GM21529 (cell line): Measurements from ENCODE around the gene MAU2.

Source experiments
- ATAC-seq: cut with Tn5 transposase; IDR thresholded peaks from one replicate; pipeline ENCODE4 v1.9.1; 2021; ENCODE audit not compliant: unreplicated experiment

The MAU2 gene

DNA sequence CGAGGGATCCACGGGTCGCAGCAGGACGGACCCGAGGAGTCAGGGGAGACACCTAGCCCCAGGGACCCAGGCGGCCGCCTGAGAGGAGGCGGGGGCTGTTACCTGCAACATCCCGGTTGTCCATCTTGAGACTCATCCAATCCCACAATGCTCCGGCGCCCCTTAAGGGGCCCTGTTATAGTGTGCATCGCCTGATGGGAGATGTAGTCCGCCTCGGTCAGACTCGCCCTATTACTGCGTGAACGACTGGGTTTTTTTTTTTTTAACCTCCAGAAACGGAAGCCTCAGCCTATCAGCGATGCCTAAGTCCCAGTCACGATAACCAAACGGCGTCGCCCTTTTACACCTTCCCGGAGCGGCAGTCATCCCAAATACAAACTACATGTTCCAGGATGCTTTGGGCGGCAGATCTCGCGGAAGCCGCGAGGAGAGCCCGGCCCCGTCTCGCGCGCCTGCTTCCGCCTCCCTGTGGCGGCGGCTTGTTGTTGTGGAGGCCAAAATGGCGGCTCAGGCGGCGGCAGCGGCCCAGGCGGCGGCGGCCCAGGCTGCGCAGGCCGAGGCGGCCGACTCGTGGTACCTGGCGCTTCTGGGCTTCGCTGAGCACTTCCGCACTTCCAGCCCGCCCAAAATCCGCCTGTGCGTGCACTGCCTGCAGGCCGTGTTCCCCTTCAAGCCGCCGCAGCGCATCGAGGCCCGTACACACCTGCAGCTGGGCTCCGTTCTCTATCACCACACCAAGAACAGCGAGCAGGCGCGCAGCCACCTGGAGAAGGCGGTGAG is at the start of gene MAU2, which contains the start of gene SUGP1:
MAU2 (plus strand) TSS at position 469 of the 780 bp plus-strand sequence; CDS start at position 500, 31 bp downstream.
SUGP1 (minus strand) TSS at position 149 of the 780 bp plus-strand sequence; CDS start at position 136, 13 bp downstream.
- peak; percentile 88 for ATAC-seq

DNA sequence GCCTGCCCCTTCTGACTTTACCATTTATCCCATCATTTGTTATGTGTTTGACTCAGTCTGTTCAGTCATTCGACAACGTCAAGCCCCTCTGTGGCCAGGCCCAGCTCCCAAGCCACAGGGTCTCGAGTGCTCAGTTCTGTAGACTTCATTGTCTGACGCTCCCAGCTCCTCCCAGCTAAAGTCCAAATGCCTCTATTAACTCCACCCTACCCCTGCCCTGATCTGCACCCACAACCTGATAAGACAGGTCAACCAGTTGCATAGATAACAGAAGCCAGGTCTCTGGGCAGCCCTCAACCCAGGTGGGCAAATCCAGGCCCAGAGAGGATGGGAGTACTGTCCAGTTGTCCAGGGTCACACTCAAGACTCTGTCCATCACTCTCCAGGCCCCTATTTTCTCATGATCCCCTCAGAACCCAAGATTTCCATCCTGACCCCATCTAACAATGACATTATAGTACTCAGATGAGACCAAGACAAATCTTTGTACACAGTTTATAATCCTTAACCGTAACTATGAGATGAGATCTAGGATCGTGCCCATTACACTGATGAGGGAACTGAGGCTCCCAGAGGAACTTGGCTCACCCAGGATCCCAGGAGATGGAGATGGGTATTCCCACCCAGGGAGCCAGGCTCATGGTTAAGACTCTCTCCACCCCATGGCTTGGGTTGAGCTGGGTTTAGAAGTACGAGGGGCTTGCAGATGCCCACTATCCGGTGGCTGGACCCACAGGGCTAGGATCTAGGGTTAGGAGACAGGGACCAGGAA is 48.6 kb upstream of the MAU2 start:
- no peak for ATAC-seq

- ATAC-seq = no peak
Observed at GRCh38 chr19:19274146-19274545, 46.5 kb upstream of the MAU2 start.

DNA sequence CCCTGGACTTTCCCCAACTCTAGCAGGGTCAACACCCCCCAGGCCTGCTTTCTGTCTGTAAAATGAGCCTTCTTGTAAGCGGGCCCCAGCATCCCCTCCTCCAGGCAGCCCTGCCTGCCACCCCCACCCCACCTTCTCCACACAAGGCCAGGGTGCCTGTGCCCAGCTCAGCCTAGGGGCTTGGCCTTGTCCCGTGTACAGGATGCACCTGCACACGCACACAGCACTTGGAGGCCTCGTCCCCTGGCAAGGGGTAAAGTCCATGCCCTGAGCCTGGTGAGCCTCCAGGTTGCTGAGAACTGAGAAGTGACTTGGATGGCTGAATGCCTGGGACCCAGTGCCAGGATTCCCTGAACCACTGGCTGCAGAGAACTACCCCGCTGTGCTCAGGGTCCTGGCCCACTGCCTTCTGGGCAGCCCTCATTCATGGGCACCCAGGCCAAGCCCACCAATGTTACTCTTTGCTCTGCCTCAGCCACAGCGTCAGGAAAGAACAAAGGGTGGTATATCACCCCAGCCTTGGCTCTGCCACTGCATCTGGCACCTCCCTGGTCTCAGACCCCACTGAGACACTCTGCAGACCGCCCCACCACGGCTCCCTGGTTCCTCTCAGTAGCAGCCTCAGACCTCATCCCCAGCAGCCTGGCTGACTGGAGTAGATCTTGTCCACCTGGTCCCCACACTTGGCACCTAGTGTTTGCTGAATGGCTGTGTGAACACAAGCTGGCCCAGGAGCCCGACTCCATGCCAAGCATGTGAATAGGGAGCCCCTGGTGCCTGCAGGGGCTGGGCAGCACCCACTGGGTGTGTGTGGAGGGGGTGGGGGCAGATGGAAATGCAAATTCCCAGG is 45.7 kb upstream of the MAU2 start:
- ATAC-seq = no peak

GRCh38 chr19:19276386-19276785 is 44.2 kb upstream of the MAU2 start:
- ATAC-seq = no peak

GRCh38 chr19:19276851-19277250 is 43.8 kb upstream of the MAU2 start:
- no peak for ATAC-seq

GRCh38 chr19:19278315-19278714 is 42.3 kb upstream of the MAU2 start:
- no peak for ATAC-seq

- ATAC-seq = no peak
Observed at GRCh38 chr19:19279062-19279612, 41.5 kb upstream of the MAU2 start.

DNA sequence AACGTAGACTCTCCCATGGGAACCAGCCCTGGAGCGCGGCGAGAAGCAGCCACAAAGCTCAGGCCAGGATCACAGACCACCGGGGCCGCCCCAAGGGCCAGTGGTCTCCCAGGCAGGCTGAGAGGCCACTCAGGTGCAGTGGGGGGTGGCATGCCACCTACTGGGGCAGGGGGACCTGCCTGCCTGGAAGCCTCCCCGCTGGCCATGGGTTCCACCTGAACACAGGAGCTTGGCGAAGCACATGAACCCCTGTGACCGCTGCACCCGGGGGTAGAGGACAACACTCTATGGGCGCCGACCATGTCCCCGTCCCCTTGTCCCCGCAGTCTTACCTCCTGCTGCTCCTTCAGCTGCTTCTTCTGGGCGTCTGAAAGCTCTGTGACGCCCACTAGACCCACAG is 40.8 kb upstream of the MAU2 start:
- no peak for ATAC-seq

- ATAC-seq = no peak
Observed at GRCh38 chr19:19280561-19280960, 40.1 kb upstream of the MAU2 start.

DNA sequence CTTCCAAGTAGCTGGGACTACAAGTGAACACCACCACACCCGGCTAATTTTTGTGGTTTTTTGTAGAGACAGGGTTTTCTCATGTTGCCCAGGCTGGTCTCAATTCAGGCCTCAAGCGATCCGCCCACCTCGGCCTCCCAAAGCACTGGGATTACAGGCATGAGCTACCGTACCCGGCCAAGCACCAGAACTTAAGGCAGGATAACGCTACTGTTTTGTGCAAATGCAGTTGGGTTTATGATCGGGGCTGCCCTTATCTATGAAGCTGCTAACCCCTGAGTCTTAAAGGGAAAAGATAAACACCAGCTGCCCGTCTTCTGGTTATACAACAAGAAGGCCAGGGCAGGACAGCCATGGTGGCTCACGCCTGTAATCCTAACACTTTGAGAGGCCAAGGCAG is 34.9 kb upstream of the MAU2 start:
- no peak for ATAC-seq

- ATAC-seq = no peak
Observed at GRCh38 chr19:19292607-19293006, 28.0 kb upstream of the MAU2 start.

GRCh38 chr19:19294914-19295313 is 25.7 kb upstream of the MAU2 start:
- ATAC-seq = no peak

DNA sequence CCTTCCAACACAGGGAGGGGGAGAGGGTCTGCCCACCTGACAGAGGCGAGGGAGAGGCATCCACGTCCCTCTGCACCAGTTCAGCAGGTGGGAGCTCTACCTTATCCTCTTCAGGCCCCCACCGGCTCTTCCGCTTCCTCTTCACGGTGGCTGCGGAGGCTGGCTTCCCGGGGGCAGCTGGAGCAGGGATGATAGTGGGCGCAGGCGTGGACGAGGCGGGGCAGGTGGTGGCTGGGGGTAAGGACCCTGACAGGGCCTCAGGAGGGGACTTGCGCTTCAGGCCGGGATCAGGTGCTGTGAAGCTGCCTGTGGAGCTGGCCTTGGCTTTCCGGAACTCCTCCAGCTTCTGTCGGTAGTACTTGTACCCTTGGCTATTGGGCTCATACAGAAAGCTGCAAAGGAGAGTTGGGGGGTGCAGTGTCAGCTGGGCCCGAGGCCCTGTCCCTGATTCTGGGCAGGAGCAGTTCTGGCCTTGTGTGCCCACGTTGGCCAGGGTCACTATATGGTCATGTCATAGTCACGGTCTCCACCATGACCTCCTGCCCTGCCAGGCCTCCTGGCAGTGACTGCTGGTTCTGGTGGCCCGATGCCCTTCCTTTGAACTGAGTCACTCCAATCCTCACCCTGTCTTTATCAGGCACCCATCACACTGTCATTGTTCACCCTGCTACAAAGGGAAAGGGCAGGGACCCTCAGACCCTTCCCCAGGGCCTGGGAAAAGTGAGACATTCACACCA is 23.5 kb upstream of the MAU2 start:
- no peak for ATAC-seq

DNA sequence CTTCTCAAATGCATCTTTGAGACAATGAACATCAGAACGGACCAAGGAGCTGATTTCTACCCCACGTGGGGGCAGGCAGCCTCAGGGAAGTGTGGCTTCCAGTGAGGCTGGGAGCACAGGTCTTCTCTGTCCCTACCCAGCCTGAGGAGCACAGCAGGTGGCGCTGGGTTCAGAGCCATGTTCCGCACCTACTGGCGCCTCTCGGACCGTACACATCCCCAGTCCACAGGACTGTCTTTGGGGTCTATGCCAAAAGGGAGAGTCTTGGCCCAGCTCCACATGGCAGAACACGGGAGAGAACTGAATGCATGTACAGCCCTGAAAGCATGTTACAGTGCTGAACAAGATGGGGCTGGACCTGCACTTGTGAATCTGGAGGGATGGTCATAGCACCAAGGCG is 22.9 kb upstream of the MAU2 start:
- ATAC-seq = no peak

DNA sequence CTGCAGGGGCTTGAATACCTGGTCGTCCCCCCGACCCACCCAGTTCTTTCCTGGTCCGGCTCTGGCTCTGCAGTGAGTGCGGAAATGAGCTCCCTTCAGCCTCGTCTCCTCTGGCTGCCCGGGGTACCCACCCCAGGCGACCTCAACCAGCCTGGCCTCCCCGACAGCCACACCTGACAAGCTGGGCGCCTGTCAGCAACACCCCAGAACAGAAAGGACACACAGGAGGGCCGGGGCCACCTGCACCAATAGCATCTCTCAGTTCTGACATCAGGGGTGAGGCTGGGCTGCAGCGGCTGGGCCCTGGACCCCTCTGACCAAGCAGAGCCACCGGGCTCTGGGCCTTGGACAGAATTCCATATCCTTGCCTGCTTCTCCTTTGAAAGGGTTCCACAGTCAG is 20.0 kb upstream of the MAU2 start:
- ATAC-seq = no peak

GRCh38 chr19:19303411-19303810 is 17.2 kb upstream of the MAU2 start:
- ATAC-seq = no peak

DNA sequence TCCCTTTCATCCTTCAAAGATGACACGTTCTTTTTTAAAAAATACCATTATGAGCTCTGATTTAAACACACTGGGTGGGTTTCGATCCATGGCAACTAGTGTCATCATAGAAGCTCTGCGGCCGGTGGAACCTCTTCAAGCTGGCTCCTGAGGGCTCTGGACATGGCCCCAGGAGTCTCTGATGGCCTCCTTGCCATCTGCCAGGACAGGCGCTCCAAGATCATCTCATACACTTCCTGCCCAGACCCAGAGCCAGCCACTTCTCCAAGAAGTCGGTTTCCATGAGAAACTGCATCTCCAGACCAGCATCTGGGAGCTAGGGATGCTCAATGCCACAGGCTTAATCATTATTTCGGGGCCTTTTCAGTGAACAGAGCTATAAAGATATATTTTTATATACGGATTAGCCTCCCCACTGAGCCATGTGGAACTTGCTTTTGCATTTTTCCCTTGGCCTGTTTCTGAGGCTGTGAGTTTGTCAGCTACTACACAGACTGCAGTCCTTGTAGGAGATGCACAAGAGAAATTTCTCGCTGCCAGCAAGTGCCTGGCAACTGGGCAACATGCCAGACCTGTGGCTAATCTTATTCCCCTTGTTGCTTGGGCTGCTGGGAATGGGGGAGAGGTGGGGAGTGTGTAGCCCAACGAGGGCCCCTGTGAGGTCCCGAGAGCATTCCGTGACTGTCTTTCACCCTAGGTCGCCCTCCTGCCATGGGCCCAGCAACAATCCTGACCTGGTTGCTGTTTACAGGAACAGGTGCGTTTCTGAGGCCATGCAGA is 16.3 kb upstream of the MAU2 start:
- ATAC-seq = no peak

DNA sequence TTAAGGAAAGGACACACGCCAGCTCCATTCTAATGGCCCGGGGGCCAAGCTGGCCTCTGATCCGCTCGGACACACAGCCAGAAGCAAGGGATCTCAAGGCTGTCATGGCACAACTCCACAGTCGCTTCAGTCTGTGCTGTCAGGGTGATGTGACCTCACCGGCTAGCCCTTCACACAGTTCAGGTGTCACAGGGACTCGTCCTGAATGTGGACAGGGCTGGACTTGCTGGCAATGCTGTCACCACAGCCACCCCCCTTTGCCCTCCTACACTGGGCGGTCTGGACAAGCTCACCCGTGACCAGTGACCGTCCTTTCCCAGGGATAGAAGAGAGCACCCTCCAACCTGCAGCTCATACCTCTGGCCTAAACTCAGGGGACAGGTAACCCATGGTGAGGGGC is 15.6 kb upstream of the MAU2 start:
- no peak for ATAC-seq

DNA sequence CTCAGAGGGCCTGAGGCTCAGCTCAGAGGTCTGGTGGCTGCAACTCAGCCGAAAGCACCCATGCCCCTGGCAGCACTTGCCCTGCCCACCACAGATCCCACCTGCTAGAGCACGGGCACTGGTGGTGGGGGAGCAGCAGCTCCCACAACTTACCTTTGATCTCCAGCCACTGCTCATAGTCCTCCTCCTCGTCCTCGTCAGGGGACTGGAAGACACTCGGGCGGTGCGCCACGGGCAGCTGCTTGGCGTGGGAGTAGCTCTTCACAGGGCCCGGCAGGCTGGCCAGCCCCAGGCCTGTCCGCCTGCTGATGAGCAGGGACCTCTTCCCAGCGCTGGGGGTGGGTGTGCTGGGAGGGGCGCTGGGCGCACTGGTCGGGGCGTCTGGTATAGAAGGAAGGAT is 14.9 kb upstream of the MAU2 start:
- ATAC-seq = no peak
